HepG2 (cell line): ENCODE measurements around the gene NSMCE1. TPM values are rescaled to one million over a fixed set of nuclear protein-coding genes. Genes with fewer than 3 reads are reported as not detected.
A peak's percentile ranks its signal among the peaks of the same experiment; 100 is the strongest.

Experiments used
- ATAC-seq: fragments of 200-7000 bp; cut with Tn5 transposase; 3 replicates; pipeline ENCODE4 v1.9.1; 2020; ENCODE audit warnings: mild to moderate bottlenecking, moderate library complexity
- BruUV-seq: library from RNA; stranded (reverse); fragments of 400-500 nt; replicated peaks from 2 replicates; lab custom pipeline; 2021; lab: Mats Ljungman, UMichigan
- CTCF ChIA-PET: fragments of 300-600 bp; formaldehyde crosslinking; extraction: SDS; loops from one replicate; lab custom pipeline; 2021; ENCODE audit warnings: low total read pairs, inconsistent platforms, low intra/inter-chr PET ratio; lab: Yijun Ruan, JAX
- POLR2A ChIA-PET: fragments of 350-600 bp; sonication (Branson Sonifier 250); formaldehyde crosslinking; loops from one replicate; lab custom pipeline; 2020; ENCODE audit warnings: antibody characterized with exemption, inconsistent platforms; lab: Yijun Ruan, JAX
- DNase-seq: peaks from one replicate; pipeline ENCODE4 v3.0.0-alpha.2; 2015; ENCODE audit warnings: low spot score
- FAIRE-seq: peaks from 3 replicates; lab custom pipeline; 2011; peaks lifted over from hg19 to GRCh38; lab: Jason Lieb, UNC
- H2AFZ ChIP-seq: one replicate; pipeline ENCODE4 v1.6.1; 2011; ENCODE audit warnings: low read length, inconsistent platforms
- H3K27ac ChIP-seq: fragments of 300-600 bp; 3 replicates; pipeline ENCODE4 v1.8.0; 2011; ENCODE audit warnings: mixed run types, mild to moderate bottlenecking, mixed read lengths, low read length, inconsistent platforms; ENCODE audit not compliant: insufficient read depth; ENCODE audit errors: extremely low read length
- H3K27me3 ChIP-seq, 2 experiments: fragments of 200-600 bp in 1 of 2; 2 replicates in 1 of 2; 3 replicates in 1 of 2; pipeline versions ENCODE4 v1.6.0 to v1.8.0; 2011; ENCODE audit warnings: low read length in 2 of 2, mild to moderate bottlenecking in 2 of 2, moderate library complexity in 2 of 2, inconsistent platforms in 1 of 2; ENCODE audit not compliant: insufficient read depth in 2 of 2, control insufficient read depth in 1 of 2
- H3K36me3 ChIP-seq, 2 experiments: fragments of 200-600 bp in 1 of 2; replicated peaks in 1 of 2; 2 replicates in 1 of 2; 3 replicates in 1 of 2; pipeline versions ENCODE4 v1.5.1 to v1.8.0; 2011; ENCODE audit warnings: low read length in 2 of 2, inconsistent platforms in 1 of 2; ENCODE audit not compliant: insufficient read depth in 2 of 2, control insufficient read depth in 1 of 2
- H3K4me1 ChIP-seq: 2 replicates; pipeline ENCODE4 v1.5.1; 2012; ENCODE audit warnings: low read length, inconsistent platforms; ENCODE audit not compliant: insufficient read depth
- H3K4me2 ChIP-seq: 2 replicates; pipeline ENCODE4 v1.6.0; 2011; ENCODE audit warnings: low read depth, low read length, inconsistent platforms
- H3K4me3 ChIP-seq, 3 experiments: fragments of 200-600 bp in 1 of 3; sonication (generic), shearing (Covaris generic) in 1 of 3; replicated peaks in 1 of 3; 2 replicates each; pipeline ENCODE4 v1.5.1; 2011 to 2016; ENCODE audit warnings: low read length in 3 of 3, inconsistent platforms in 2 of 3, low read depth in 2 of 3, mild to moderate bottlenecking in 2 of 3, control low read depth in 1 of 3, mixed read lengths in 1 of 3; ENCODE audit not compliant: insufficient read depth in 1 of 3
- H3K79me2 ChIP-seq: one replicate; pipeline ENCODE4 v1.6.1; 2011; ENCODE audit warnings: low read length, inconsistent platforms; ENCODE audit not compliant: insufficient read depth
- H3K9ac ChIP-seq: 2 replicates; pipeline ENCODE4 v1.6.0; 2011; ENCODE audit warnings: mild to moderate bottlenecking, low read depth, low read length, inconsistent platforms; ENCODE audit not compliant: insufficient read depth
- H3K9me3 ChIP-seq: 2 replicates; pipeline ENCODE4 v1.5.1; 2012; ENCODE audit warnings: mild to moderate bottlenecking, low read length
- H4K20me1 ChIP-seq: 2 replicates; pipeline ENCODE4 v1.6.0; 2011; ENCODE audit warnings: inconsistent platforms, mild to moderate bottlenecking, low read length, moderate library complexity; ENCODE audit not compliant: insufficient read depth
- DPF2 ChIP-seq: sonication (generic); formaldehyde crosslinking; IDR thresholded peaks from 2 replicates; pipeline ENCODE4 v1.4.0; 2020; ENCODE audit warnings: mild to moderate bottlenecking, low read depth, missing genetic modification reagents, borderline replicate concordance
- FUBP1 ChIP-seq: sonication (generic); formaldehyde crosslinking; IDR thresholded peaks from 2 replicates; pipeline ENCODE4 v1.5.1; 2020; ENCODE audit warnings: missing genetic modification reagents, mild to moderate bottlenecking, borderline replicate concordance
- KAT8 ChIP-seq: IDR thresholded peaks from 2 replicates; pipeline ENCODE4 v1.6.1; 2016; ENCODE audit warnings: missing genetic modification reagents, missing compliant biosample characterization
- MZF1 ChIP-seq: sonication (generic); formaldehyde crosslinking; IDR thresholded peaks from 2 replicates; pipeline ENCODE4 v1.8.1; 2023; ENCODE audit warnings: mild to moderate bottlenecking, missing genetic modification reagents, borderline replicate concordance
- PRDM10 ChIP-seq: sonication (generic); formaldehyde crosslinking; IDR thresholded peaks from 2 replicates; pipeline ENCODE4 v1.4.0; 2020; ENCODE audit warnings: low read depth, missing genetic modification reagents
- PRMT3 ChIP-seq: sonication (generic); formaldehyde crosslinking; IDR thresholded peaks from 2 replicates; pipeline ENCODE4 v1.8.1; 2022; ENCODE audit warnings: low read depth, mild to moderate bottlenecking, moderate library complexity, missing genetic modification reagents, borderline replicate concordance
- STAG1 ChIP-seq: sonication (generic); formaldehyde crosslinking; IDR thresholded peaks from 2 replicates; pipeline ENCODE4 v1.4.0; 2020; ENCODE audit warnings: missing genetic modification reagents
- ZMAT5 ChIP-seq: sonication (generic); formaldehyde crosslinking; IDR thresholded peaks from 2 replicates; pipeline ENCODE4 v1.5.0; 2020; ENCODE audit warnings: mild to moderate bottlenecking, low read depth, missing genetic modification reagents, borderline replicate concordance
- ZNF580 ChIP-seq: IDR thresholded peaks from 2 replicates; pipeline ENCODE4 v1.6.1; 2016; ENCODE audit warnings: low read depth, borderline replicate concordance
- WGBS: methylation state at CpG from one replicate; pipeline ENCODE4 v1.1.6; 2017; ENCODE audit warnings: low lambda C conversion rate; 5-methylcytosine and 5-hydroxymethylcytosine counted together
- in situ Hi-C: cut with HindIII; loops from 2 replicates; pipeline ENCODE4 v1.10.0; 2017; ENCODE audit warnings: low pct_unique_long_range_greater_than_20kb; ENCODE audit not compliant: extremely low pct_ligation_motif_present
- intact Hi-C: fragments of 100-400 bp; cut with micrococcal nuclease; formaldehyde crosslinking; loops from one replicate; pipeline ENCODE4 v1.10.0; 2022; ENCODE audit not compliant: unreplicated experiment
- polyA plus RNA-seq, 8 experiments: library from polyadenylated mRNA; depleted of rRNA in 3 of 8; stranded (reverse) in 7 of 8; unstranded in 1 of 8; fragments of >200 nt; fragmentation: Illumina TruSeq in 4 of 8; extraction: Trizol in 4 of 8; gene quantifications; 2 replicates each; pipeline versions ENCODE4 v1.2.1 to v1.2.3, GENCODE V29; 2011 to 2016; ENCODE audit warnings: low read depth in 4 of 8, missing spikeins in 1 of 8, mixed read lengths in 1 of 8; ENCODE audit not compliant: insufficient read depth in 1 of 8
- total RNA-seq, 5 experiments: library from RNA; depleted of rRNA; stranded (reverse); fragments of >200 nt; fragmentation: Illumina TruSeq; extraction: Trizol; gene quantifications; 2 replicates each; pipeline ENCODE4 v1.2.3, GENCODE V29; 2016; ENCODE audit warnings: low read depth in 1 of 5
- TF ChIP-seq, protein P1 (sequence below): sonication (generic); formaldehyde crosslinking; IDR thresholded peaks from 2 replicates; pipeline ENCODE4 v1.4.0; 2020; ENCODE audit warnings: mild to moderate bottlenecking, missing genetic modification reagents

Gene NSMCE1
- total and polyA plus RNA-seq, 2 of the 13 experiments (the other 11 are each of a cell fraction or from before 2014, with no cell fraction given) = 42.7 to 52.9 TPM

DNA sequence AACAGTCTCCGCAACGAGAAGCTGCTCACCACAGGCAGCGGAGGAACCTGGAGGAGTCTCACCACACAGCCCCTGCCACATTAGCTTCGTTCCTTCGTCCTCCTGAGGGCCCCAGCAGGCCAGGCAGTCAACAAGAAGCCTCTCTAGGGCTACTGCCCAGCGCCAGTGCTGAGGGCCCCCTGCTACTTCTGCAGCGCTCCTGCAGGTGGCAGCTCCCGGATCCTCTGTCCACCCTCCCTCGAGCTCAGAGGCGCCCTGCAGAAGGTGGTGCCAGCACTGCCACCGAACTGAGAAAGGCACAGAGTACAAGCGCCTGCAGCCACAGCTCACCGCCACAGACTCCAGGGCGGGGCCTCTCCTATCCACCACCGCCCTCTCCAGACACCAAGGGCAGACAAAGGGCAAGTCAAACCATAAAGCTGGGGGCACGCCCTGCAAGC is 38.0 kb downstream of the NSMCE1 start:
- H3K4me3 ChIP-seq = no peak overlapping the region
- in situ Hi-C loops = loop anchor here (5.0 kb wide), 1 partner anchor 137 kb away; no protein-coding TSS in a partner anchor
- ATAC-seq (peak; percentile 37), FAIRE-seq (no peak), DNase-seq (no peak)
- POLR2A ChIA-PET = no interaction called here
- WGBS = 94% methylated on average over 15 of the region's 16 CpGs
- TF ChIP-seq ZNF580 (CRISPR knock-in tag) = no peak
- TF ChIP-seq STAG1 (CRISPR knock-in tag) = 0 out of 2 replicates have a peak, but pooled peaks have one; percentile 31
- H3K9me3 ChIP-seq = no peaks in the 10 kb centered on the region
- no peak overlapping the region for H3K9ac ChIP-seq
- BruUV-seq = no TSS peak
- H3K27ac ChIP-seq = no peak overlapping the region
- H3K79me2 ChIP-seq = no peaks in the 10 kb centered on the region
- H3K4me1 ChIP-seq = no peaks in the 10 kb centered on the region
- CTCF ChIA-PET = no interaction called here
- peaks cover 18 to 35% of the 10 kb centered on the region in 2 experiments; a peak in 4 of 5 replicates for H3K36me3 ChIP-seq
- no peak overlapping the region for H2AFZ ChIP-seq
- no peaks in the 10 kb centered on the region for H3K27me3 ChIP-seq
- intact Hi-C loops = no loop called here
- no peaks in the 10 kb centered on the region for H4K20me1 ChIP-seq
- H3K4me2 ChIP-seq = no peak overlapping the region

DNA sequence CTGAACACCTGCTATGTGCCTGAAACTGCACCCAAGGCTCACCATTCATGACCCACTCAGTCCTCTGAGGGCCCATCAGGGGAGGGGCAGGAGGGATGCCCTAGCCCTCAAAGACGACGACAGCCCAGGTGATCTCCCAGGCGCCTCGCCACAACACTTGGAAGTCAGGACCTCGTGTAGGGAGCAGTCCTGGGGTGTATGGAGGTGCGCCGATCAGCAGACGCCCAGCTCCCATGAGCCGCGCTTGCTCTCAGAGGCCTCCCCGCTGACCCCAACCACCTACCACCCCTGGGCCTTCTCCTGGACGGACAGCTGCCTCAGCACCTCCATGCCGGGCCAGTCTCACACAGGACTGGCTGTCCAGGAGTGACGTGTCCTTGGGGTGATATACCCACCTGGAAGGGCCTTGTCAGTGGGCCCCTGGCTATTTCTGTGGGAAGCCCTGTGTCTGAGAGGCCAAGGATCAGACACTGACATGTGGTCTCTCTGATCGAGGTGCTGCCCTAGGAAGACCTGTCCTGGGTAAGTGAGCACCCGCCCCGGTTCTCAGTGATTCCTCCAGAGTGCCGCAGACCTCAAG is 38.6 kb downstream of the NSMCE1 start:
- Histone ChIP-seq H4K20me1 (no peaks in the 10 kb centered on the region), H2AFZ (no peak overlapping the region), H3K36me3 (peaks cover 18 to 38% of the 10 kb centered on the region in 2 experiments; a peak in 4 of 5 replicates), H3K79me2 (no peaks in the 10 kb centered on the region), H3K27ac (no peak overlapping the region), H3K4me3 (no peak overlapping the region), H3K27me3 (no peaks in the 10 kb centered on the region), H3K4me1 (no peaks in the 10 kb centered on the region), H3K9ac (no peak overlapping the region), H3K4me2 (no peak overlapping the region), H3K9me3 (no peaks in the 10 kb centered on the region)
- POLR2A ChIA-PET = no interaction called here
- 93% methylated on average over 14 of the region's 18 CpGs for WGBS
- ATAC-seq (no peak), FAIRE-seq (no peak), DNase-seq (no peak)
- intact Hi-C loops (no loop called here), in situ Hi-C loops (loop anchor here (5.0 kb wide), 1 partner anchor 137 kb away; no protein-coding TSS in a partner anchor)
- CTCF ChIA-PET = no interaction called here
- no TSS peak for BruUV-seq
- TF ChIP-seq FUBP1 (CRISPR knock-in tag) (no peak), ZMAT5 (CRISPR knock-in tag) (no peak), MZF1 (CRISPR knock-in tag) (no peak), DPF2 (CRISPR knock-in tag) (no peak), PRDM10 (CRISPR knock-in tag) (no peak), PRMT3 (no peak), KAT8 (CRISPR knock-in tag) (no peak)
- TF ChIP-seq, protein P1, sequence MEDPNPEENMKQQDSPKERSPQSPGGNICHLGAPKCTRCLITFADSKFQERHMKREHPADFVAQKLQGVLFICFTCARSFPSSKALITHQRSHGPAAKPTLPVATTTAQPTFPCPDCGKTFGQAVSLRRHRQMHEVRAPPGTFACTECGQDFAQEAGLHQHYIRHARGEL (CRISPR knock-in tag) = no peak
